Left renal pelvis (tissue), 4 donors: ENCODE data around the gene UBR4. TPM values are rescaled to one million over a fixed set of nuclear protein-coding genes. Genes with fewer than 3 reads are reported as not detected.

Experiments
- DNase-seq, 4 donors: peaks; one replicate each; pipeline ENCODE4 v3.0.0-alpha.2; 2013; ENCODE audit warnings: low read depth in 4 of 4, low spot score in 3 of 4
- polyA plus RNA-seq, 4 donors: library from polyadenylated mRNA; unstranded; fragments of 120-200 nt; gene quantifications; one replicate each; pipeline ENCODE4 v1.2.1, GENCODE V29; 2013; ENCODE audit not compliant: insufficient read length in 4 of 4

Gene UBR4
- polyA plus RNA-seq, 4 donors, result 76.8 to 146 (median 119) TPM

DNA sequence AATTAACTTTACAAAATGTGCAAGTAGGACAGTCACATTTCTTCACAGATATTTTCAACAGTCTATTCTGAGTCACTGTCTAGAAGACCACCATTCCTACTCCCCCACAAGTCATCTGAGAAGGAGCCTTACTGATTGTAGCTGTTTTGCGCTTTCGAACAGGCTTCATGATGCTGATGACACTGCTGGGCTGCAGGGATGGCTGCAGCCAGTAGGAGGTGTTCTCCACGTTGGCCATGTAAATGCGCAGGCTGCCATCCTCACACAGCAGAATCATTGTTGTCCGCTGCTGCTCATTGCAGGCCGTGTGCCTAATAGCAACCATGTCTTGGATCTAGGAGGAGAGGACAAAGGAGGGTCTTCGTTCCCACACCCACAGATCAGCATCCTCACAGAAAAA lies 56.9 kb downstream of the UBR4 start:
- DNase-seq, result no peak

DNA sequence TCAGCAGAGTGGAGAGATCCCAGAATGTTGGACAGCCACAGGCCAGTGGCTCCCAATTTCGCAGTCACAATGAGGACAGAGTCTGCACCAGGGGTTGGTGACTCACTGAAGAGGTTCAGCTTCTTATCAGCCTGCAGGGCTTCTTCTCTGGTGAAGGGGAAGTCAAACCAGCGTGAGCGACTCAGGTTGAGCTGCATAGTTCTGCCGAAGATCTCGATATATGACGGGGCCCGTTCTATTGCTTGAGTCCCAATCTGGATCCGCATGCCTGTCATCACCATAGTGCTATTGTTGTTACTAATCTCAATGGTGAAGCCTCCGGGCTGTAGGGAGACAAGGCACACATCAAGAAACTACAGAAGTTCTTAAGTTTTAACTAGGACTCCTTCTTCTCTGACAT lies 58.5 kb downstream of the UBR4 start:
- DNase-seq, result no peak

DNA sequence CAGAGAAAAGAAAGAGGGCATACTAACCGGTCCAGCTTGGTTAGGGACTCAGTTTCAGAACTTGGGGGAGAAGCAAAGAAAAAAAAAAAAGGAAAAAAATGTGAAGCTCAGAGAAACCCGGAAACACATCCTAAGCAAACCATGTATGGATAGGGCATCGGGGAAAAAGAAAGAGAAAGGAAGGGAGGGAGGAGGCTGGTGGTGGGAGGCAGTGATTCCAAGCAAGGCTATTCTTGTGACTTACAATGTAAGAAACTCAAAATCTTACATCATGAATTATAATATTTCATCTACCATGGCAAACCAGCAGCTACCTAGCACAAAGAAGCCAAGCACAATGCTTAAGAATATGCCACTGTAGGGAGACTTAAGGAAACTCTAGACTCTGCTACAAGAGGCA lies 60.3 kb downstream of the UBR4 start:
- DNase-seq, result no peak

DNA sequence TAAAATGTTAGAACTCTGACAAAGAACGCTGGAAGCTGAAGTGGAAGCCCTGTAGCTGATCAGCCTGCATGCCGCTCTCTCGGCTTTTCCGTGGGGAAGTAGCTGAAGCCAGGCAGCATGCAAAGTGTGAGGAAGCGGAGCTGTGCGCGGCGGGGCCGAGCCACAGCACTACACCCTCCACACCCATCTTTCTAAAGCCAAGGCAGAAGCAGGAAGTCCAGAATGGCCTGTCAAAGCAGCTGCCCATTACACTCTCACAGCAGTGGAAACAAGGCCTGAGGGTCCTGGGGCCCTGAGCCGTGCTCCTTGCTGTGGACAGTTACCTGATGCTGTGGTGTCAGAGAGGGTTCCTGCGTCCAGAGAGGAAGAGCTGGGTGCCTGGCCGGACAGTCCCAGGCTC lies 69.6 kb downstream of the UBR4 start:
- DNase-seq, result no peak

DNA sequence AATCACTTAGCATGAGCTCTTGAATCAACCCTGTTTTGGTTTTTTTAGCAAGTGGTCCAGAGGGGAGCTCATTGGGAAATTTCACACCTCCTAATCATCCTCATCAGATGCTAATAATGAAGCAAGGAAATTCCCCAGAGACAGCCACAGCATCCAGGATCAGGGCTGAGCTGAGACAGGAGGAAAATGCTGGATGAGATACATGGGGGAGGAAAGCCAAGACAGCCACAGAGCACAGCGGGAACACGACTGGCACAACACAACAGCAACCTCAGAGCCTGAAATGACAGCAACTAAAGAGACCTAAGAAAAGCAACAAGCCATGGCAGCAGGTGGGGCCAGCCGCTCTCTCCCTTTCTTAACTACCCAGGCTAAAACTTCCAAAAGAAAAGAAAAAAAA lies 70.4 kb downstream of the UBR4 start:
- no peak for DNase-seq

DNA sequence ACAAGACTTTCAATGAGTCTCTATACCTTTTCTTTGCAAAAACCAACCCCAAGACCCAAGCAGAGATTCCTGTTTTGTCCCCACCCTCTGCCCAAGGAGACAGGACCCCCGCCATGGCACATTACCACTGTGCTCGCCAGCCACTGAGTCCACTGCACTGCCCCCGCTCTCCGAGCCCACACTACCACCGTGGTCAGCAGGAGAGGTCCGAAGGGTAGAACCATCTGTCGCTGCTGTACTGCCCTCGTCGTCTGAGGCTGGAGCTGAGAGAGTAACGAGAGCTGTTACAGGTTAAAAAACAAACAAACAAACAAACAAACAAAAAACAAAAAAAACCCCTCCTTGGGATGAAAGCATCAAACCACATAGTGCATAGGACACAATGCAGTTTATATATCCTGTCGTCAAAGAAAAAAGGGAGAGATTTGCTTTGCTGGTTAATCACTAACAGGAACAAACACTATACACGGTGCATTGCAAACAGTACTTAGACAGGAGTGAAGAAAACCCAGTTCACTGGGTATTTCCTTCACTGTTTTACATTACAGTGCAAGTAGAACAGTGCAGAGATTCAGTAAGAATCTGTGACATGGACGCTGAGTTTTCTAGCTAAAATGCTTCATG lies 71.0 kb downstream of the UBR4 start:
- no peak for DNase-seq

DNA sequence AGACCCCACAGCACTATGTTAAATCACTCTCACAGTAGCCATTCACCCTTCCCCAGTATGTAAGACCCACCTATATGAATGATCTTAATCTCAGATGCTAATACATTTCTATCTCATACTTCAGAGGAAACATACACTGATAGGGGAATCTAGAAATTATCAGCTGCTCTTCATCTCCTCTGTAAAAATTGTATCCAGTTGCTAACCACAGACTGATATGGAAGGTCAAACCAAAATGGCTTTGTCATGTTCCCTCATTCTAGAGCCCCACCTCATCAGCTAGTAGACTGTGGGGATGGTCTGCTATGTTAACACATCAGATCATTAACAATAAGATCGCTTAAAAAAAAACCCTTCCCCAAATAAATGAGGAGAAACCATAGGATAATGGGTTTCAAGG lies 71.7 kb downstream of the UBR4 start:
- no peak for DNase-seq

DNA sequence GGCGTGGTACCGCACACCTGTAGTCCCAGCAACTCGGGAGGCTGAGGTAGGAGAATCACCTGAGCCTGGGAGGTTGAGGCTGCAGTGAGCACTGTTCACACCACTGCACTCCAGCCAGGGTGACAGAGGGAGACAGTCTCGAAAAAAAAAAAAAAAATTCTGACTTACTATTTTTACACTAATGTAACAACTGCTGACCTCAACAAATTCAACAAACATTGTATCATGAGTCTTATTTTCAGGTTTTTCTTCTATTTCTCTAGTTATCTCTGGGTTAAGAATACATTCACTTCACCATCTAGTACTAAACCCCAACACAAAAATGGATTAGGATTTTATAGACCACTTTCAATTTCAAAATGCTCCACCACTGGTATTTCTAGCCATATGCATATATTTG lies 72.9 kb downstream of the UBR4 start:
- DNase-seq, result no peak

DNA sequence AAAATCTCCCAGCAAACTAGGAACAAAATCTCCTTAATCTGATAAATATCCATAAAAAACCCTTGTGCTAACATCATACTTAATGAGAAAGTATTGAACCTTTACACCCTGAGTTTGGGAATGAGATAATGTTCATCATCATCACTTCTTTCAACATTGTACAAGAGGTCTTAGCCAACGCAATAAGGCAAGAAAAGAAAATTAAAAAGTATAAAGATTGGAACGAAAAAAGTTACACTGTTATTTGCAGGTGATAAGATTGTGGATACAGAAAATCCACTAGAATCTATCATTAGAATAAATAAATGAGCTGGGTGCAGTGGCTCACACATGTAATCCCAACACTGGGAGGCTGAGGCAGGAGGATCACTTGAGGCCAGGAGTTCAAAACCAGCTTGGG lies 76.7 kb downstream of the UBR4 start:
- DNase-seq, result no peak

DNA sequence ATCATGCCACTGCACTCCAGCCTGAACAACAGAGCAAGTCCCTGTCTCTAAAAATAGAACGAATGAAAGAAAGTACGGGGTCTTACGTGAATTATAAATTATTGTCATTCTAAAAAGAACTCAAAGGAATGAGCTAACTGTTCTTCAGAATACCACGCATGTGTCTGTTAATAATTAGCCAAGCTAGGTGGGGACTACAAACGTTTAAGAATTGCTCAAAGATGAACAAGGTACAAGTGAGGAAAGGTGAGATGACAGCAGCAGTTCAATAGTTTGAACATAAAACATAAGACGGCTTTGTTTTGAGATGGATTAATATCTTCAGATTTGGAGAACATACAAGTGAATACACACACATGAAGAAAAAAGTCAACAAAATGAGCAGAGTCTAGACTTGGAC lies 79.6 kb downstream of the UBR4 start:
- no peak for DNase-seq

DNA sequence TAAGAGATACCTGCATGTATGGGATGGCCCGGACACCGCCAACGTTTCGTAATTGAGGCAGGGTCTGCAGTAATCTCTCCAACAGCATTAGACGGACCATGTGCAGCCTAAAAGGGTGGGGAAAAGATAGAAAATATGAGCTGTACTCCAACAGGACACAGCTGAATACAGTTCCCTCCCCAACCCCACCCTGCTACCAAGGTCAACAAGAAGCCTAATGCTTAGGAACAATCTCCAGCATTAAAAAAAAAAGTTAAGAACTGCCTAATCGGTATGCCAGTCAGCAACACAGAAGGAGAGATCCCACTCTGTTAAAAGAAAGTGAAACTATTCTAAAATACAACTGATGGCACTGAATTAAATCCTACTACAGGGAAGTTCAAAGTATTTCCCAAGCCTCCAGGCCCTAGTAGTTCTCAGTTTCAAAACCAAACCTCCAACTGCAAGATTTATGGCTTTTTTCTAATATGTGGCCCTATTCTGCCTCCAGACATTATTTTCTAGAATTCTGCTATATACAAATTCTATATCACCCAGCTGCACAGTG lies 81.0 kb downstream of the UBR4 start:
- DNase-seq, result no peak

DNA sequence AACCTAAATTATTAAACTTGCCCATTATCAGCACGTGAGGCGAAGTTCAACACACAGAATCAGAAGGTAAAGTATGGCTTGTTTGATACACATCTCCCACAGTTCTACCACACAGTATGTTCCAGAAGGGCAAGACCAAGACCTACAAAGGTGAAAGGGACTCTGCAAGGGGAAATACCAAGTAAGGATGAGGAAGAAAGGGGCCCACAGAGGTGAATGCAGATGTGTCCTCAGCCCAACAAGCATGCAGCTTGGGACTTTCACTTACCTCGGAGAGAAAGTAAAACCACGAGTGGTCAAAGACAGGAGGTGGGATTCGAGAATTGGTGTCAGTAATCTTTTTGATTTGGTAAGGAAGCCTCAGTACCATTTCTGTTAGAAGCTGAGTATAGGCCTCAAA lies 85.8 kb downstream of the UBR4 start:
- no peak for DNase-seq

DNA sequence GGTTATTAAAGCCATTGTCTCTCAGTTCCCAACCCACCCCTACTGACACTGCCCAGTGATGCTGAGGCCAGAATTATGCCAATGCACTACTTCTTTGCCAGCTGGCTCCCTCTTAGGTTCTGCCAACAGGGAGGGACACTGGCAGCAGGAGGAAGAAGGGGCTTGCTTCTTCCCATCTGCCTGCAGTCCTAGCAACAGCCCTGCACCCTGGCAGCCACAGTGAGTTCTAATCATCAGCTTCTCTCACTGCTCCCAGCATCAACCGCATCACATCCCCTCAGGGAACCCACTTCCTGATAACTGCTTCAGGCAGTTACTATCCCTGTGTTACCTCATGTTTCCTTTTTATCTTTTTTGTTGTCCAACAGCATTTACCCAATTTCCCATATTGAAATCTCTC lies 86.2 kb downstream of the UBR4 start:
- DNase-seq, result no peak

DNA sequence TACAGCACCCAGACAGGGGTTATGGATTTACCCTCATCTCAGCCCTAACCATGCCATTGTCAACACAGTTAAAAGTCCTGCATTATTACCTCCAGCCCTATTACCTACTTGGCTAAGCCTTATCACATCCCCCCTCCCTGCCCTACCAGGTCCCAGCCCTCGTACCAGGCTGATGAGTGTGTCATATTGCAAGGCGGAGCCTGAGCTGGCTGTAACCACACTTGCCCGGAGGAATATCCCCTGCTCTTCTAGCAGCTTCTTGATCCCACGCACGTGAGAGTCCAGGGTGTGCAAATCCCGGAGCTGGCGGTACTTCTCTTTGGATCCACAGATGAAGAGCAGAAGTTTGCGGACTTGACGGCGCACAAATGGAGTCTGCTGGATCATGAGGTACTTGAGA lies 87.4 kb downstream of the UBR4 start:
- no peak for DNase-seq

DNA sequence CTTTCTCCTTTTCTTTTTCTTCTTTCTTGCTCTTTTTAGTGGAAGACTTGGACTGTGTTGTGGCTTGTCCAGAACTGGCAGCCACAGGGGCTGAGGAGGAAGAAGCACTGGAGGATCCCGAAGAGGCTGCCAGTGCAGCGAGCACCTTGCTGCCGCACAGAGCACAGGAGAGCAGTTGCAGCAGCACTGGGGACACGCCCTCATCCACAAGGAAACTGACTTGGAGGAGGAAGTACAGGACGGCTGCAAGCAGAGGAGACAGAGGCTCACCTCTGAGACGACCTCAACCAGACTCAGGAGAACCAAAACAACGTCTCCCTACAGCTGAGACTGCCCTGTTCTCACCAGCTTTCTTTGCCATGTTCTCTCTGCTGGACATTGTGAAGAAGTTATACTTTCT lies 88.9 kb downstream of the UBR4 start:
- DNase-seq, result no peak

DNA sequence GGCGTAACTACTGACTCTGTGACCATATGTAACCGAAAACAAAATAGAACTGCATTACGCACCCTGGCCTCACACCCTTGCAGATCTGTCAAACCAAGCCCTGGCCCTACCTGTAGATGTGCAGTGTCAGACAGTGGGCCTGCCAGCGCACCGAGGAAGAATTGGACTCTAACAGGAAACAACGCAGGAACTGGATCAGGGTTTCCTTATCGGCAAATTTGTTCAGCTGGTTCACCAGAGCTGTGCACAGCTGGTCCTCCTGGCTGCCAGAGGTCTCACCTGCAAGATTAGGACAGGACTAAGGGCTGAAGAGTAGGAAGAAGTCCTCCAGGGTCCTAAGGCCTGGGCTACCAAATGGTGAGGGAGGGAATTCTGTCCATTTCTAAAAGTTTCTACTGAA lies 90.0 kb downstream of the UBR4 start:
- DNase-seq, result no peak

DNA sequence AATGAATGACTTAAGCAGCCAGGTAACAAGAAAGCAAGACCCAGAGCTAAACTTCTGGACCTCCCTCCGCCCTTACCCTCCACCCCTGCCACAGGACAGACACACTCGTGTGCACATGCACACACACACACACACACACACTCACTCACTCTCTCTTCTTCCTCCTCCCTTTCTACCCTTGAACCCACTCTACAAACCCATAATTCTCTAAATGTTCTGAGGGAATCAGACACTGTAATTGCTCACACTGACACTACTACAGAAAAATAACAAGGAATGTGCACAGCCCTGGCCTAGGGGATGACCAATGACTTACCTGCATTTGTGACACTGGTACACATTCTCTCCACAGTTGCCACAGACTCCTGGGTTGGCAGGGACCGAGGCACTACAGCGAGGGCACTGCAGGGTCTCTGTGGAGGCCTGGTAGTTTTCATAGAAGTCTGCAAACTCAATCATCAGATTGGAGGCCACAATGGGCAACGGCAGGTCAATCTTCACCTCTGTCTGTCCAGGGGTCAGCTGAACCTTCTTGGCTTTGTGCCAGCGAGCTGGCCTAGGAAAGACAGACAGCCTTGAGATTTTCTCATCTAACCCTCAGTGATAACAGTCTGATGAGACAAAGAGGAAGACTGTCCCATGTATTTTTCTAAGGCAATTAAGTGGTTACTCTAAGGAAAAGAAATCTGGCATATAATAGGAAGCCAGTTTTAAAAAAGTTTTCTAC lies 94.8 kb downstream of the UBR4 start:
- DNase-seq, result no peak

DNA sequence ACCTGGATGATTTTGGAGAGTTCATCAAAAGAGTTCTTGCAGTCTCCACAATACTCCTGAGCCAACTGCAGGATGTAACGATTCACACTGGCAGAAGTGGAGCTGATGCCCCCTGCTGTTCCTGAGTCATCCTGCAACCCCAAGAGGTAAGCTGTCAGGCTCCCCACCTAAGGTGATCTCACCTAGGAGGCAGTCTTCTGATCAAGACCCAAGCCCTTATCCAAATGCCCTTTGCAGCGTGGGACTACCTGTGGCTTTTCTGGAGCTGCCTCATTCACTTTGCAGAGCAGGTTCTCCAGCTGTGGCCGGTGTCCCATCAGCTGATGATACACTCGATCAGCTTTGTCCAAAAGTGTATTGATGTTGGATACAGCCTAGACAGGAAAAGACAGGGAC lies 96.4 kb downstream of the UBR4 start:
- no peak for DNase-seq

DNA sequence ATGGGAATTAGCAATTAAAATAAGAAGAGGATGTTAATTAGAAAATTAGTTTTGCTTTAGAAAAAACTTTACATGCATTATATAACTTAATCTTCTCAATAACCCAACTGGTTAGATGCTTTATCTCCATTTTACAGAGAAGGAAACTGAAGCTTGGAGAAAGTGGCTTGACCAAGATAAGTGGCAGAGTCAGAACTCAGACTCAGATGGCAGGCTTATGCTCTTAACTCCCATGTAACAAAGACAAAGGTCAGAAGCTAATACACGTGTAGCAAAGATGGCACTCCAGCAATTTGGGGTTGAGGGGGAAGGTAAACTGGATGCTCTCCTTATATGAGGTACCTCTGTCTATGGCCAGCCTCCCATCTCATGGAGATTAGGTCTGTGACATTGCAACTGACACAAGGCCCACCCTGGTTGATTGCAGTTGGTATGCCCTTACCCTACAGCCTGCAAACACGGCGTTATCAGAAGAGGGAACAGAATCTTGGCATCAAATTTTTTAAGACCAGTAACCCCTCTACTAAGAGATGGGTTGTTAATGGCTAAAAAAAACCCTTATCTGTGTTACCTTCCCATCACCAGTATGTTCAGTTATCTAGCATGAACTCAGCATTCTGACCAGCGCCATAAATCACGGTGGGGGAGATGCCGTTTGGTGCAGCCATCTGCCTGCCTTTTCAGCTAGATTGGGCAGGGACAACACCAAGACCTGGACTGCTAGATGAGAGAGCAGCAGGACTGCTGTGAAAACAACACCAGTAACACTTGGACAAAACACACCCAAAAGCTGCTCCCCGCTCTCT lies 97.0 kb downstream of the UBR4 start:
- DNase-seq, result no peak

DNA sequence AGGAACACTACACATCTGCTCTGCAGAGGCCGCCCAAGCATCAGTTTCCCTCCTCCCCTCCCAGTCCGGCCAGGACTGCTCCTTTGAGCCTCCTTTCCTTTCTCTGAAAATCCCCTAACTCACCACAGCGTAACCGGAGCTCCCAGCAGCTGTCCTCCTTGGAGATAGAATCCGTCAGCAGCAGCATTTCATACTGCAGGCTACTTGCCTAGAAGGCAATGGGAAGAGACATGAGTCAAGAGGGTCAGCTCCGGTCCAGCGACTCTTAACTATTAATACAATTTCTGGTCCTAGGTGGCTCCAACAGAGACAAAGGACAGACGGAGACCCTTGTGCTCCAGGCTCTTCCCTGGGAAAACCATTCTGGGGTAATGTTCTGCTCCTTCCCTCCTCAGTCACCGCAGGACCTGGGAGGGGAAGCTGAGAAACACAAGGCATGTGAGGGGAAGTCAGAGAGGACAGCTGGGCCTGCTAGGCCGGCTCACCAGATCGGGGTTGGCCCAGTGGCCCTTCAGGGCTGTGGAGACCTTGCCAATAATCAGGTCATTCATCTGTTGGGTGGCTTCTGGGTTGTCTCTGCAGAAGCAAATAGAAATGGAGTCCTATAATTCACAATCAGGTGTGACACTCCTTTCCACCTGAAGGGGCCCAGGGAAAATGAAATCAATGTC lies 99.7 kb downstream of the UBR4 start:
- peak in 1 of 4 donors; percentile 21 for DNase-seq

DNA sequence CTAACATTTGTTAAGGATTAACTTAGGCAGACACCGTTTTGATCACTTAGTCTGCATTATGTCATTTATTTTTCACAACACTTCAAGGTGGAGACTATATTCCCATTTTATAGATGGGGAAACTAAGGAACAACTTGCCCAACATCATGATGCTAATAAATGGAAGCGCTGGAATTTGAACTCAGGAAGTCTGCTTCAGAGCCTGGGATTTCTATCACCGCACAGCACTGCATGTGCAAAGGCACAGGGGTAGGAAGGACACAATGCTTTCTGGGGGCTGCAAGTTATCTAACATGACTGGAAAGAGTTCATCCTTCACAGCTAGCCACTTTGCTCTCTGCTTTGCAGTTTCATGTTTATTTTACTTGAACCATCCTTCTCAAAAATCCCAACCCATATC lies 100.5 kb downstream of the UBR4 start:
- DNase-seq, result no peak
